Neural progenitor cell (in vitro differentiated cells): ENCODE data around the gene ROBO4. TPM values are rescaled to one million over a fixed set of nuclear protein-coding genes. Genes with fewer than 3 reads are reported as not detected.

Source experiments
- DNase-seq: peaks from one replicate; pipeline ENCODE4 v3.0.0-alpha.2; 2016; ENCODE audit warnings: low spot score
- H2AFZ ChIP-seq: fragments of 200-600 bp; sonication (generic); replicated peaks from 2 replicates; pipeline ENCODE4 v1.6.1; 2016; ENCODE audit warnings: antibody characterized with exemption
- H3F3A ChIP-seq: fragments of 200-600 bp; sonication (generic); 2 replicates; pipeline ENCODE4 v1.6.1; 2016; ENCODE audit warnings: antibody characterized with exemption, low read depth
- H3K27ac ChIP-seq: fragments of 200-600 bp; sonication (generic); 2 replicates; pipeline ENCODE4 v1.5.1; 2016; ENCODE audit warnings: mild to moderate bottlenecking
- H3K27me3 ChIP-seq: fragments of 200-600 bp; sonication (generic); 2 replicates; pipeline ENCODE4 v1.6.1; 2016; ENCODE audit warnings: mild to moderate bottlenecking, moderate library complexity
- H3K36me3 ChIP-seq: fragments of 200-600 bp; sonication (generic); 2 replicates; pipeline ENCODE4 v1.5.1; 2016
- H3K4me1 ChIP-seq: fragments of 200-600 bp; sonication (generic); 2 replicates; pipeline ENCODE4 v1.6.1; 2016; ENCODE audit warnings: mixed run types
- H3K4me2 ChIP-seq: fragments of 200-600 bp; sonication (generic); 2 replicates; pipeline ENCODE4 v1.6.1; 2016
- H3K4me3 ChIP-seq: fragments of 200-600 bp; sonication (generic); 2 replicates; pipeline ENCODE4 v1.5.1; 2016
- H3K79me2 ChIP-seq: fragments of 200-600 bp; sonication (generic); 2 replicates; pipeline ENCODE4 v1.6.1; 2016; ENCODE audit warnings: low read depth
- H3K9ac ChIP-seq: fragments of 200-600 bp; sonication (generic); 2 replicates; pipeline ENCODE4 v1.6.1; 2016
- H3K9me3 ChIP-seq: fragments of 200-600 bp; sonication (generic); 2 replicates; pipeline ENCODE4 v1.5.1; 2016; ENCODE audit warnings: low read depth
- H4K20me1 ChIP-seq: fragments of 200-600 bp; sonication (generic); 2 replicates; pipeline ENCODE4 v1.6.1; 2016; ENCODE audit warnings: low read depth
- H3K27ac Mint-ChIP-seq: 3 replicates; pipeline ENCODE4 v1.8.0; 2021; ENCODE audit warnings: mixed read lengths
- H3K27me3 Mint-ChIP-seq: 2 replicates; pipeline ENCODE4 v1.8.0; 2022; ENCODE audit warnings: low read depth, mild to moderate bottlenecking, inconsistent platforms, moderate library complexity, mixed read lengths; ENCODE audit not compliant: insufficient read depth
- H3K36me3 Mint-ChIP-seq: 3 replicates; pipeline ENCODE4 v1.8.0; 2021; ENCODE audit warnings: mixed read lengths
- H3K4me1 Mint-ChIP-seq: 3 replicates; pipeline ENCODE4 v1.8.0; 2021; ENCODE audit warnings: mixed read lengths
- H3K4me3 Mint-ChIP-seq: 3 replicates; pipeline ENCODE4 v1.8.0; 2021; ENCODE audit warnings: mild to moderate bottlenecking, moderate library complexity, mixed read lengths
- H3K9me3 Mint-ChIP-seq: 3 replicates; pipeline ENCODE4 v1.8.0; 2020; ENCODE audit warnings: mixed read lengths
- EZH2 ChIP-seq: fragments of 200-600 bp; sonication (generic); IDR thresholded peaks from 2 replicates; pipeline ENCODE4 v1.6.1; 2017; ENCODE audit warnings: antibody characterized with exemption, mild to moderate bottlenecking, moderate library complexity
- EZH2phosphoT487 ChIP-seq: fragments of 200-600 bp; sonication (generic); IDR thresholded peaks from 2 replicates; pipeline ENCODE4 v1.6.1; 2017; ENCODE audit warnings: antibody characterized with exemption
- total RNA-seq: library from RNA; depleted of rRNA; stranded (reverse); fragments of >200 nt; gene quantifications from 2 replicates; pipeline ENCODE4 v1.2.3, GENCODE V29; 2015; ENCODE audit warnings: low replicate concordance
- TF ChIP-seq, protein P1 (sequence below): fragments of 200-600 bp; sonication (generic); IDR thresholded peaks from 2 replicates; pipeline ENCODE4 v1.5.1; 2017; ENCODE audit warnings: antibody characterized with exemption, mild to moderate bottlenecking

The ROBO4 gene
- total RNA-seq, 1 donor from 2014 or later = not detected

DNA sequence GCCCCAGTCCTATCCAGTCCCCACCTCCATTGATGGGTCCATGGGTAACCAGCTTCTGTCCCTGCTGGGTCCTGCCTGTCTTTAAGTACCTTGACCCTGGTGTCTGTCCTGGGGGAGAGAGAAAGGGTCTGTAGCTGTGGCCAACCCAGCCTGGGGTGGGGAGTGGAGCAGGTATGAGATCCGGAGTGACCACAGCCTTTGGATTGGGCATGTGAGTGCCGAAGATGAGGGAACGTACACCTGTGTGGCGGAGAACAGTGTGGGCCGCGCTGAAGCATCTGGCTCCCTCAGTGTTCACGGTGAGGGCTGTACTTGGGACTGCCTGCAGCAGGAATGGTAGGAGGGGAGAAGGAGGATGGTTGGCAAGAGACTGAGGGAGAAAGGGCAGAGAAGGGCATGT is 27.2 kb downstream of the ROBO4 start:
- Histone ChIP-seq H3K79me2 (no peaks in the 10 kb centered on the region), H3K36me3 (no peaks in the 10 kb centered on the region), H3K27me3 (peaks cover 98% of the 10 kb centered on the region), H3K4me2 (no peak overlapping the region), H2AFZ (no peak overlapping the region), H3K9ac (no peak overlapping the region), H3K4me3 (no peak overlapping the region), H3K4me1 (peaks cover 20% of the 10 kb centered on the region), H3K9me3 (no peaks in the 10 kb centered on the region), H3K27ac (no peak overlapping the region), H3F3A (peaks cover 10% of the 10 kb centered on the region), H4K20me1 (peaks cover 17% of the 10 kb centered on the region)
- DNase-seq = no peak
- no peak overlapping the region for H3K27ac Mint-ChIP-seq
- H3K9me3 Mint-ChIP-seq = no peaks in the 10 kb centered on the region
- peaks cover 78% of the 10 kb centered on the region for H3K27me3 Mint-ChIP-seq
- H3K36me3 Mint-ChIP-seq = no peaks in the 10 kb centered on the region
- H3K4me1 Mint-ChIP-seq = peaks cover 26% of the 10 kb centered on the region
- H3K4me3 Mint-ChIP-seq = no peak overlapping the region
- TF ChIP-seq EZH2phosphoT487 (no peak), EZH2 (no peak)
- TF ChIP-seq, protein P1, sequence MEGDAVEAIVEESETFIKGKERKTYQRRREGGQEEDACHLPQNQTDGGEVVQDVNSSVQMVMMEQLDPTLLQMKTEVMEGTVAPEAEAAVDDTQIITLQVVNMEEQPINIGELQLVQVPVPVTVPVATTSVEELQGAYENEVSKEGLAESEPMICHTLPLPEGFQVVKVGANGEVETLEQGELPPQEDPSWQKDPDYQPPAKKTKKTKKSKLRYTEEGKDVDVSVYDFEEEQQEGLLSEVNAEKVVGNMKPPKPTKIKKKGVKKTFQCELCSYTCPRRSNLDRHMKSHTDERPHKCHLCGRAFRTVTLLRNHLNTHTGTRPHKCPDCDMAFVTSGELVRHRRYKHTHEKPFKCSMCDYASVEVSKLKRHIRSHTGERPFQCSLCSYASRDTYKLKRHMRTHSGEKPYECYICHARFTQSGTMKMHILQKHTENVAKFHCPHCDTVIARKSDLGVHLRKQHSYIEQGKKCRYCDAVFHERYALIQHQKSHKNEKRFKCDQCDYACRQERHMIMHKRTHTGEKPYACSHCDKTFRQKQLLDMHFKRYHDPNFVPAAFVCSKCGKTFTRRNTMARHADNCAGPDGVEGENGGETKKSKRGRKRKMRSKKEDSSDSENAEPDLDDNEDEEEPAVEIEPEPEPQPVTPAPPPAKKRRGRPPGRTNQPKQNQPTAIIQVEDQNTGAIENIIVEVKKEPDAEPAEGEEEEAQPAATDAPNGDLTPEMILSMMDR = no peak

DNA sequence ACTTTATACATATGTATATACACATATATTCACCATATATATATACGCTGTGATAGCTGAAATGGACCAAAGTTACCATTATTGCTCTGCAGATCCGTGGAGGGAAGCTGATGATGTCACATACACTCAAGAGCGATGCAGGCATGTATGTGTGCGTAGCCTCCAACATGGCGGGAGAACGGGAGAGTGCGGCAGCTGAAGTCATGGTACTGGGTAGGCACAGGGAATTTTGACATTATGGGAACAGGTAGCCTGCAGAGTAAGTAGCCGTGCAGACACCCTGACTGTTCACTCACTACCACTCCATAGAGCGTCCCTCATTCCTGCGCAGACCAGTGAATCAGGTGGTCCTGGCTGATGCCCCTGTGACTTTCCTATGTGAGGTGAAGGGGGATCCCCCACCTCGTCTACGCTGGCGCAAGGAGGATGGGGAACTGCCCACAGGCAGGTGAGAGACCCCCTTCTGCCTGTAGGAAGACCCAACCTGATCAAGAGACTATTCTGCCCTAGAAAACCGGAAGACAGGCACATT is 27.7 kb downstream of the ROBO4 start:
- no peak for DNase-seq

DNA sequence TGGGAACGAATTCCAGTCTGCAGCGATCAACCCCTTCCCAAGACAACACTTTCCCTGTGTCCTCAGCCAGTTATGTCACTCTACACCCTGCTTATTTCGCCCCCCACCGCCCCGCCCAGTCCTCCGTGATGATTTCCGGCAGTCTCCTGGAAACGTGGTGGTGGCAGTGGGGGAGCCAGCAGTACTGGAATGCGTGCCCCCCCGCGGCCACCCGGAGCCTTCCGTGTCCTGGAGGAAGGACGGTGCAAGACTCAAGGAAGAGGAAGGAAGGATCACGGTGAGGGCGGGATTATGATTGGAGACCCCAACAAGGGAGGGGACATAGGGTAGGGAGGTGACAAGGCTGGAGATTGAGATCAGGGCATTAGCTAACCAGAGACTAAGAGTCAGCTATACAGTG is 28.3 kb downstream of the ROBO4 start:
- Histone ChIP-seq H2AFZ (no peak overlapping the region), H3K27ac (no peak overlapping the region), H3K79me2 (no peaks in the 10 kb centered on the region), H4K20me1 (peaks cover 23% of the 10 kb centered on the region), H3F3A (peaks cover 17% of the 10 kb centered on the region), H3K9me3 (no peaks in the 10 kb centered on the region), H3K27me3 (peaks cover 98% of the 10 kb centered on the region), H3K4me3 (no peak overlapping the region), H3K4me2 (no peak overlapping the region), H3K4me1 (peaks cover 30% of the 10 kb centered on the region), H3K36me3 (no peaks in the 10 kb centered on the region), H3K9ac (no peak overlapping the region)
- Mint-ChIP-seq H3K27me3 (peaks cover 77% of the 10 kb centered on the region), H3K9me3 (no peaks in the 10 kb centered on the region), H3K36me3 (no peaks in the 10 kb centered on the region), H3K4me1 (peaks cover 33% of the 10 kb centered on the region), H3K4me3 (peak overlapping the region; percentile 38), H3K27ac (no peak overlapping the region)
- TF ChIP-seq, protein P1 = no peak
- TF ChIP-seq EZH2 = peak; percentile 5
- DNase-seq = no peak

More for the DNA sequence above, 27.7 kb downstream of the ROBO4 start:
- Histone ChIP-seq H3K9me3 (no peaks in the 10 kb centered on the region), H3K27me3 (peaks cover 98% of the 10 kb centered on the region), H3K79me2 (no peaks in the 10 kb centered on the region), H3K4me1 (peaks cover 25% of the 10 kb centered on the region), H3K36me3 (no peaks in the 10 kb centered on the region), H3K4me2 (no peak overlapping the region), H3K4me3 (no peak overlapping the region), H3F3A (peaks cover 11% of the 10 kb centered on the region), H2AFZ (no peak overlapping the region), H3K27ac (no peak overlapping the region), H4K20me1 (peaks cover 17% of the 10 kb centered on the region), H3K9ac (no peak overlapping the region)
- H3K27me3 Mint-ChIP-seq = peaks cover 76% of the 10 kb centered on the region
- peaks cover 27% of the 10 kb centered on the region for H3K4me1 Mint-ChIP-seq
- no peak overlapping the region for H3K27ac Mint-ChIP-seq
- no peaks in the 10 kb centered on the region for H3K36me3 Mint-ChIP-seq
- no peaks in the 10 kb centered on the region for H3K9me3 Mint-ChIP-seq
- no peak overlapping the region for H3K4me3 Mint-ChIP-seq
- TF ChIP-seq EZH2phosphoT487 (no peak), EZH2 (no peak)
- TF ChIP-seq, protein P1 = no peak
